ENCODE measurements around the gene HRC. TPM values are rescaled to one million over a fixed set of nuclear protein-coding genes. Genes with fewer than 3 reads are reported as not detected.
A peak's percentile ranks its signal among the peaks of the same experiment; 100 is the strongest.
"Not testable (repeated sequence)": the region's sequence is repeated elsewhere in the genome, so short reads cannot be mapped to it uniquely, and the experiment has no call there.

Gene HRC
- total RNA-seq, 1 experiment from 2014 or later = 2.2 TPM

GRCh38 chr19:49135686-49136085 is 19.5 kb downstream of the HRC start:
- no peak for DNase-seq (ENCODE audit: low read depth)

- DNase-seq (ENCODE audit: low read depth) = no peak
These were observed 21.4 kb downstream of the HRC start for GRCh38 chr19:49133621-49134454.

- no peak for DNase-seq (ENCODE audit: low read depth)
These were observed 22.1 kb downstream of the HRC start for GRCh38 chr19:49132974-49133609.

GRCh38 chr19:49130325-49130724 is 24.9 kb downstream of the HRC start:
- no peak for DNase-seq (ENCODE audit: low read depth)

- no peak for DNase-seq (ENCODE audit: low read depth)
These were observed 26.0 kb downstream of the HRC start for GRCh38 chr19:49129238-49129583.

GRCh38 chr19:49128545-49129237 is 26.5 kb downstream of the HRC start:
- DNase-seq (ENCODE audit: low read depth) = no peak

GRCh38 chr19:49127674-49128544 is 27.3 kb downstream of the HRC start:
- peak; percentile 95 for DNase-seq (ENCODE audit: low read depth)

- not testable (repeated sequence) for DNase-seq (ENCODE audit: low read depth)
These were observed 28.0 kb downstream of the HRC start for GRCh38 chr19:49127225-49127624.

GRCh38 chr19:49126575-49126974 is 28.6 kb downstream of the HRC start:
- DNase-seq (ENCODE audit: low read depth) = no peak

- DNase-seq (ENCODE audit: low read depth) = no peak
These were observed 30.0 kb downstream of the HRC start for GRCh38 chr19:49125025-49125731.

- DNase-seq (ENCODE audit: low read depth) = not testable (repeated sequence)
These were observed 31.9 kb downstream of the HRC start for GRCh38 chr19:49123285-49123684.

GRCh38 chr19:49121841-49122240 is 33.4 kb downstream of the HRC start:
- DNase-seq (ENCODE audit: low read depth) = not testable (repeated sequence)

GRCh38 chr19:49120868-49121267 is 34.3 kb downstream of the HRC start:
- DNase-seq (ENCODE audit: low read depth) = no peak

GRCh38 chr19:49120325-49120683 is 34.9 kb downstream of the HRC start:
- DNase-seq (ENCODE audit: low read depth) = no peak

- DNase-seq (ENCODE audit: low read depth) = peak; percentile 49
These were observed 35.5 kb downstream of the HRC start, which contains the start of gene PPFIA3 for GRCh38 chr19:49119411-49120324. TSS of gene PPFIA3 (plus strand) at chr19:49119544. CDS start at chr19:49127874, 8,330 bp downstream.

GRCh38 chr19:49118565-49119410 is 36.4 kb downstream of the HRC start, which contains the start of gene C19orf73:
TSS of gene C19orf73 (minus strand) at chr19:49119143. CDS start at chr19:49119022, 121 bp downstream.
- peak; percentile 92 for DNase-seq (ENCODE audit: low read depth)

GRCh38 chr19:49117677-49118564 is 37.3 kb downstream of the HRC start:
- no peak for DNase-seq (ENCODE audit: low read depth)

- no peak for DNase-seq (ENCODE audit: low read depth)
These were observed 38.7 kb downstream of the HRC start for GRCh38 chr19:49116544-49116943.
